Measurements from ENCODE around the gene PLPP6.
"Not testable (repeated sequence)": the region's sequence is repeated elsewhere in the genome, so short reads cannot be mapped to it uniquely, and the experiment has no call there.

Gene PLPP6

DNA sequence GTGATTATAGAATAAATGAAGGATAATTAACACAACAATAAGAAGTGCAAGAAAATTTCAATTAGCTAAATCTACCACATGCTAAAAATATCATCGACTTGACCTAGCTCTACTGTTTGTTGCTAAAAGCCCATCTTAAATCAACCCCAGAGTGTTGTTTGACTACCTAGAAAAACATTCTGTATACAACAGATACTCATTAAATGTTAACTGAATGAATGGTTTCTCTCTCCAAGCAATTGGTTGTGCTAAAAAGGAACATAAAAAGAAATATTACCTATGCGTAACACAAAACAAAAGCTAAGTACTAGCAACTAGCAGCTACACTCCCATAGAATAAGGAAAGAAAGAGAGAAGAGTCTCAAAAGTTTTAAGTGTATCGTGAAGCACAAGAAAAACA, 5.5 kb upstream of the PLPP6 start:
- Histone ChIP-seq H3K9ac (ENCODE audit: low read length) (no peak overlapping the region), H3K9me3 (ENCODE audit: insufficient read depth, low read length) (no peaks in the 10 kb centered on the region)
- TF ChIP-seq, protein P1, sequence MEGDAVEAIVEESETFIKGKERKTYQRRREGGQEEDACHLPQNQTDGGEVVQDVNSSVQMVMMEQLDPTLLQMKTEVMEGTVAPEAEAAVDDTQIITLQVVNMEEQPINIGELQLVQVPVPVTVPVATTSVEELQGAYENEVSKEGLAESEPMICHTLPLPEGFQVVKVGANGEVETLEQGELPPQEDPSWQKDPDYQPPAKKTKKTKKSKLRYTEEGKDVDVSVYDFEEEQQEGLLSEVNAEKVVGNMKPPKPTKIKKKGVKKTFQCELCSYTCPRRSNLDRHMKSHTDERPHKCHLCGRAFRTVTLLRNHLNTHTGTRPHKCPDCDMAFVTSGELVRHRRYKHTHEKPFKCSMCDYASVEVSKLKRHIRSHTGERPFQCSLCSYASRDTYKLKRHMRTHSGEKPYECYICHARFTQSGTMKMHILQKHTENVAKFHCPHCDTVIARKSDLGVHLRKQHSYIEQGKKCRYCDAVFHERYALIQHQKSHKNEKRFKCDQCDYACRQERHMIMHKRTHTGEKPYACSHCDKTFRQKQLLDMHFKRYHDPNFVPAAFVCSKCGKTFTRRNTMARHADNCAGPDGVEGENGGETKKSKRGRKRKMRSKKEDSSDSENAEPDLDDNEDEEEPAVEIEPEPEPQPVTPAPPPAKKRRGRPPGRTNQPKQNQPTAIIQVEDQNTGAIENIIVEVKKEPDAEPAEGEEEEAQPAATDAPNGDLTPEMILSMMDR (IDR thresholded peaks at IDR 0.05; ENCODE audit: low read depth, low read length) = no peak
- no peak for TF ChIP-seq EZH2phosphoT487 (IDR thresholded peaks at IDR 0.05; ENCODE audit: low read depth)

DNA sequence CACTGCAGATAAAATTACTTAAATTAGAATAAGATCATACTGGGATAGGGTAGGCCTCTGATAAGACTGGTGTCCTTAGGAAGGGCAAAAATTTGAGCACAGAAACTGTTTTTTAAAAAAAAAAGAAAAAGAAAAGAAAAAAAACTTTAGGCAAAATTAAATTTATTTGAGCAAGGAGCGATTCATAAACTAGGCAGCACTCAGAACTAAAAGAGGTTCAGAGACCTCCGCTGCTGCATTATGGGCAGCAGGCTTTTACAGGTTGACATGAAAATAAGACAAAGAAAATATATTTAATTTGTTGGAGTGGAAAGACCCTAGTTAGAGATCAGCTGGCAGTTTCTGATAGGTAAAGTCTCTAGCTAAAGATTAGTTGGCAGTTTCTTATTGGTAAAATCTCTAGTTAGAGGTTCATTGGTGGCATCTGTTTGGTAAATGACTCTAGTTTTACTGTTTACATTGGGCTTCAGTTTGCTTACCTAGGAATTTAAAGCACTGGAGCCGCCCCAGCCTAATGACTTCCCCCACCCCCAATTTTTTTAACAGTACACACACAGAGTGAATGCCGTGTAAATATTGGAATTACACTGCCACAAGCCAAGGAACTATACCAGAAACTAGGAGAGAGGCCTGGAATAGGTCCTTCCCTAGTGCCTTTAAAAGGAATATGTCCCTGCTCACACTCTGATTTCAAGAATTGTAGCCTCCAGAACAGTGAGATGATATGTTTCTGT, 4.5 kb upstream of the PLPP6 start:
- Histone ChIP-seq H3K4me1 (ENCODE audit: low read length) (0 out of 2 replicates have a peak, but pooled peaks cover 3% of the 10 kb centered on the region), H3K36me3 (replicated peaks; ENCODE audit: low read depth, low read length) (no peaks in the 10 kb centered on the region), H2AFZ (ENCODE audit: low read depth, low read length) (no peak overlapping the region), H3K4me2 (ENCODE audit: low read length) (no peak overlapping the region), H3K4me3 (ENCODE audit: low read length) (no peak overlapping the region), H4K20me1 (ENCODE audit: insufficient read depth, low read length) (no peaks in the 10 kb centered on the region), H3K9me3 (ENCODE audit: insufficient read depth, low read length) (no peaks in the 10 kb centered on the region), H3K27me3 (ENCODE audit: low read depth, low read length) (no peaks in the 10 kb centered on the region), H3K9ac (ENCODE audit: low read length) (no peak overlapping the region), H3K27ac (ENCODE audit: low read length) (no peak overlapping the region), H3K79me2 (ENCODE audit: low read length) (peaks cover 3% of the 10 kb centered on the region; the same call in 1 of the 2 replicates)
- TF ChIP-seq, protein P1 (IDR thresholded peaks at IDR 0.05; ENCODE audit: low read depth, low read length) = no peak
- no peak for TF ChIP-seq EZH2phosphoT487 (IDR thresholded peaks at IDR 0.05; ENCODE audit: low read depth)

More for the DNA sequence above, 5.5 kb upstream of the PLPP6 start:
- Histone ChIP-seq H3K4me1 (ENCODE audit: low read length) (0 out of 2 replicates have a peak, but pooled peaks cover 2% of the 10 kb centered on the region), H3K79me2 (ENCODE audit: low read length) (no peaks in the 10 kb centered on the region), H3K4me3 (ENCODE audit: low read length) (no peak overlapping the region), H3K36me3 (replicated peaks; ENCODE audit: low read depth, low read length) (no peaks in the 10 kb centered on the region), H4K20me1 (ENCODE audit: insufficient read depth, low read length) (no peaks in the 10 kb centered on the region), H3K27me3 (ENCODE audit: low read depth, low read length) (no peaks in the 10 kb centered on the region), H3K4me2 (ENCODE audit: low read length) (no peak overlapping the region), H3K27ac (ENCODE audit: low read length) (no peak overlapping the region), H2AFZ (ENCODE audit: low read depth, low read length) (no peak overlapping the region)

DNA sequence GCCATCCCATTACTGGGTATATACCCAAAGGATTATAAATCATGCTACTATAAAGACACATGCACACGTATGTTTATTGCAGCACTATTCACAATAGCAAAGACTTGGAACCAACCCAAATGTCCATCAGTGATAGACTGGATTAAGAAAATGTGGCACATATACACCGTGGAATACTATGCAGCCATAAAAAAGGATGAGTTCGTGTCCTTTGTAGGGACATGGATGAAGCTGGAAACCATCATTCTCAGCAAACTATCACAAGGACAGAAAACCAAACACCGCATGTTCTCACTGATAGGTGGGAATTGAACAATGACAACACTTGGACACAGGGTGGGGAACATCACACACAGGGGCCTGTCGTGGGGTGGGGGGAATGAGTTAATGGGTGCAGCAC, 1.4 kb upstream of the PLPP6 start:
- not testable (repeated sequence) for H3K36me3 ChIP-seq (replicated peaks; ENCODE audit: low read depth, low read length); H2AFZ ChIP-seq (ENCODE audit: low read depth, low read length); H3K27me3 ChIP-seq (ENCODE audit: low read depth, low read length); H4K20me1 ChIP-seq (ENCODE audit: insufficient read depth, low read length); H3K9ac ChIP-seq (ENCODE audit: low read length); H3K4me2 ChIP-seq (ENCODE audit: low read length); H3K27ac ChIP-seq (ENCODE audit: low read length); H3K4me3 ChIP-seq (ENCODE audit: low read length); H3K79me2 ChIP-seq (ENCODE audit: low read length); H3K9me3 ChIP-seq (ENCODE audit: insufficient read depth, low read length)
- H3K4me1 ChIP-seq (ENCODE audit: low read length) = peaks cover 12% of the 10 kb centered on the region

DNA sequence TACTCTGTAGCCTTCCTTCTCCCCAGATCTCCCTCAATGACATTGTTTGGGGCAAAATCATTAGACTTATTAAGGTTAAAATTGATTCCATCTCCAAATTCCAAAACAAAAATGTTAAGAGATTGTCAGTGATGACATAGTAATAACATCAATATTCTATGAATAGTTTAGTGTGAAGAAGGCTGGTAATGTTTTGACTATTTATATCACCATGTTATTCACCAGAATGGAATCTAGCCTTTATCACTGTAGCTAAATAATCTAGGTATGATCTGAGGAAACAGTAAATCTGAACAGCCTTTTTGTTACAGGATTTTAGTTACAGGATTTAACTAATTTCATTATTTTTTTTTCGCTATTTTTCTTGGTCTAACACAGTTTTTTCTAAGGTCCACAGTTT, 929 bp upstream of the PLPP6 start:
- H3K9me3 ChIP-seq (ENCODE audit: insufficient read depth, low read length) = no peaks in the 10 kb centered on the region
- H3K36me3 ChIP-seq (replicated peaks; ENCODE audit: low read depth, low read length) = no peaks in the 10 kb centered on the region
- H3K4me1 ChIP-seq (ENCODE audit: low read length) = peaks cover 12% of the 10 kb centered on the region
- peak overlapping the region; percentile 99; the same call in 1 of the 2 replicates for H2AFZ ChIP-seq (ENCODE audit: low read depth, low read length)
- H3K9ac ChIP-seq (ENCODE audit: low read length) = no peak overlapping the region
- H3K79me2 ChIP-seq (ENCODE audit: low read length) = peaks cover 6% of the 10 kb centered on the region; the same call in 1 of the 2 replicates
- no peak for TF ChIP-seq EZH2phosphoT487 (IDR thresholded peaks at IDR 0.05; ENCODE audit: low read depth)
- TF ChIP-seq, protein P1 (IDR thresholded peaks at IDR 0.05; ENCODE audit: low read depth, low read length) = no peak
- peak overlapping the region; percentile 94; the same call in 1 of the 2 replicates for H3K4me2 ChIP-seq (ENCODE audit: low read length)
- H3K4me3 ChIP-seq (ENCODE audit: low read length) = no peak overlapping the region; the same call in 1 of the 2 replicates
- H3K27me3 ChIP-seq (ENCODE audit: low read depth, low read length) = no peaks in the 10 kb centered on the region
- no peak overlapping the region for H3K27ac ChIP-seq (ENCODE audit: low read length)
- H4K20me1 ChIP-seq (ENCODE audit: insufficient read depth, low read length) = no peaks in the 10 kb centered on the region

Data from OCI-LY3 (cell line).